ENCODE data around the gene SLC28A3.

Gene SLC28A3

DNA sequence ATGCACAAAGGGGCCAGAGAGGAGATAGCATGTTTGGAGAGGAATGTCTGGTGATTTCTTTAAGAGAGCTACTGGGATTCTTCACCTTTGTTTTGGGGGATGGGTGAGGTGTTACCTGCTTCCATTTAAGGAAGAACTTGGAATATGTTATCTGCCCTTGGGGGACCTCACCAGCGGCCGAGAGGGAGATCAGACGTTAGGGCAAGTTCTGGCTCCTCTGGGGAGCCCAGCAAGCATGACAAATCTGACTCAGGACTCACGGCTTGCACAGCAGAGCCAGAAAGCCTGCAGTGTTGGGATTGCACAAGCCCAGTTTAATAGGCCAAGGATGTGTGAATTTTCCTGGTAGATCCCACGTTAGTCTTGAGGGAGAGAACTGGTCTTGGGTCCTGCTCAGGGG lies 40.3 kb downstream of the SLC28A3 start:
- DNase-seq (ENCODE audit: low read depth, low spot score) = no peak

DNA sequence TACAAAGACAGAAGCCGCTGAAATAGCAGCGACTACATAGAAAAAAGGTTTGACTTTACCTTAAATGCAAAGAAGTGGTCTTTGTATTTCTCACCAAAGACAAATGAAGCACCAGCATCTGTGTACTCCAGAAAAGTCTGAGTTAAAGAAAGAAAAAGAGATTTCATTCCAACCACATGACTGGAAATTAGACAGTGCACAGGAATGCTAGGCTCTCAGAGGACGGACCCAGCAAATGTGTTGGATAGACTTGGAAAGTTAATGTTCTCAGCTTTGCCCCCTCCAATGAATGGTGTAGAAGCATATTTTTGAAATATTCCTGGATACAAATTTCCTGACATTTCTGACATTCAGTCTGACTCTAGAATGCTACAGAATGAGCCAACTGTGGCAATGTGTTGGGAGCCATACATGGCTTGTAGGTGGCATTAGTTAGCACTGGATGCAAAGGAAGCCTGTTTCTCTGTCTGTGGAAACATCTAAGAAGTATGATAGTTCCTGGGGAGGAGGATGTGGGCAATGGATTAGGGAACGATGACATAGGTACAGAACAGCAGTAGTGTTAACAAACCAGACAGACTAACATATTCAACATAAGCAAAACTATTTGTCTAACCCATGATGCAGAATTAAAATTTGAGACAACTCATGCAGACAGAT lies 43.3 kb downstream of the SLC28A3 start:
- DNase-seq (ENCODE audit: low read depth, low spot score) = peak; percentile 65

DNA sequence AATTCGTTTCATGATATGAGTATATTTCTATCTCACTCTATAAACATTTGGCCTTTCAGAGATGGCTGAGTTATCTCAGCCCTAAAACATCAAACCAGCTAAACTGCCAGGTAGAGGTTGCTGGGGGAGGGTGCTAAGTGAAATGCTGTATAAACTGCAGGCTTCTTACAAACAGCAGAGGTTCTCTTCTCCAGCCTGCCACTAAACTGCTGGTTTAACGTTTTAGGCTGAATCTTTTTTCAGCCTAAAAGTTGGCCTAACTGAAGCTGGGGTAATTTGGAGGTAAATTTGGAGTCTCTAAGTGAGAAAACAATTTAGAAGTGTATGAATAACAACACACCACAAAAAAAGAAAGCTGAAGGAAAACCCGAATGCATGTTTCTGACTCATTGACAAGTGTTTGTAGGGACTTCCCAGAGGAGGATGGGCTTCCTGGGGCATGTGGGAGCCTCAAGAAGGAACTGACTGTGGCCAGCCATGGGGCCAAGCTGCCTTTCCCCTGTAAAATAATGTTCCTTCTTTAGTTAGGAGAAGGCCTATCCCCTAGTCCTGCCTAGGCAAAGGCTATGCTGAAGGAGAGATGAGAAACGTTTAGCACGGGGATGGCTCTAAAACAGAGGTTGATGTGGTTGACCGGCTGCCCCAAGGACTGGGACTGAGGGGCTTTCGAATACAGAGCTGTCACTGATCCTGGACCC lies 44.3 kb downstream of the SLC28A3 start:
- DNase-seq (ENCODE audit: low read depth, low spot score) = peak; percentile 73

DNA sequence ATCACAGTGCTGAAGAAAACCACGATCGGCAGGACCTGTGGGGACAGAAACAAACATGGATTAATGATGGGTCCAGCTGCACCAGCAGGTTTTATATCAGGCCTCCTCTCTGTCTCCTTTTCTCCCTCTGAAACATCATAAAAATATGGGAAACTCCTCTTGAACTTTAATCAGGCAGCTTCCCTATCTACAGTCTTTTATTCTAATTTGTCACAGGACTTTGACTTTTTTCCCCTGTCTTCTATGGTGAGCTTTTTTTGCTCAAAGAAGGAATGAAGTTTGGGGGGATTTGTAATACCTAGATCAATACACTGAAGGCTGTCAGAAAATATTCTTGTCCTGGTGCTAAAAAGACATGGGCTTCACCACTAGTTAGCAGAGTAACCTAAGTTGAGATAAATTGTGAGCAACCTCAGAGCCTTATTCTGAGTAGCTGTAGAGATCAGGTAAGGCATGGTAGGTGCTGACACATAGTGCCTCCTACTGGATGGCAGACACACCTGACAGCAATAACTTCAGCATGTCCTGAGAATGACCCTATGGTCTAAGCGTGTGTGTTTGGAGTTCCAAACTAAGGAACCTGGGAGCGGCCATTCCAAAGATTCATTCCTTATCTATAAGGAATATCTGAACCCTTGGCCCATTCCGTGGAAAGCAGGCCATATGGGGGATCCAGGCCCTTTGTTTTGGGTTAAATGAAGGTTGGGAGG lies 46.2 kb downstream of the SLC28A3 start:
- DNase-seq (ENCODE audit: low read depth, low spot score) = no peak

DNA sequence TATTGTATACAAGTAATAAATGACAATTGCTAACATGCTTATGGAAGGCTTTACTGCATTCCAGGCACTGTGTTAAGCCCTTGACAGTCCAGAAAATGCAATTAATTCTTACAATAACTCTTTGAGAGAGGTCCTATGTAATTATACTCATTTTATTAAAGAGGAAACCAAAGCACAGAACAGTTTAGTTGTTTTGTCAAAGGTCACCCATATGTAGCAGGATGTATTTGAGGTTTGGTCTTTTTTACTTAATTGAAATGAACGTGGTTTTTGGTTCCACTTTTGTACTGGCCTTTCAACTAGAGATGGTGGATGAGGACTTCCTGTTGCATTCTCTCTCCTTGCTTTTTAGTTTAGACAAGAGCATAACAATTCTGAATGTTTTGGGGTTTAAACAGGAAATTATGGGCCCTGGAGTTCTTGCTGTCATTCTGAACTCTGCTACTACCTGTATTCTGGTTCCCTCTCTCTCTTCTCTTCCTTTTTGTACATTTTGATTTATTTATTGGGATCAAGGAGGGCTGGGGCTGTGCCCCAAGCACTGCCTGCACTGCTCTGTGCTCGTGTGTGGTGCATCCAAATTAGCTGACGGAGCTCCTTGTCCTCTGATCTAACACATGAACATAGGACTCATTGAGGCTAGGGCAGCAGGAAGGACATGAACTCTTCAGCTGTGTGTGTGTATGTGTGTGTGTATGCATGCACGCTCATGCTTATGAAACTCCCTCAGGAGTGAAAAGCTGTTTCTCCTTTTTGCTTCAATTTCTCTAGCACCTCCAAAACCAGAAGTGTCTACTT lies 47.4 kb downstream of the SLC28A3 start:
- no peak for DNase-seq (ENCODE audit: low read depth, low spot score)

DNA sequence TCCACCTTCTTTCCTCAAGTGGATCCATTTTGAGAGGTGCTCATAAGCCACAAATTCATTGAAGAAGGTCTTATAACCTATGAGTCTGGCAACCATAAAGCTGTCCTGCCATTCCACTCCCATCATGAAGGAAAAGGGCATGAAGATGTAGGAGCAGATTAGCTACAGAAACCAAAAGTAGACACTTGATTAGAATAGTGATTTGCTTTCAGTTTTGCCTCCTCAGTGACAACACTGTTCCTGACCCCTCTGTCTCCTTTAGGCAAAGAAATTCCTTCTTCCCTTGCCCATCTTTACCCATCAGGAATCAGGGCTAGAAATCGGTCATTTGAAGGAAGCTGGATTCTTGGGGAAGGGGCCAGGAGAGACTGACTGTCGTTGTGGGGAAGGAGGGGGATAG lies 55.2 kb downstream of the SLC28A3 start:
- DNase-seq (ENCODE audit: low read depth, low spot score) = no peak

DNA sequence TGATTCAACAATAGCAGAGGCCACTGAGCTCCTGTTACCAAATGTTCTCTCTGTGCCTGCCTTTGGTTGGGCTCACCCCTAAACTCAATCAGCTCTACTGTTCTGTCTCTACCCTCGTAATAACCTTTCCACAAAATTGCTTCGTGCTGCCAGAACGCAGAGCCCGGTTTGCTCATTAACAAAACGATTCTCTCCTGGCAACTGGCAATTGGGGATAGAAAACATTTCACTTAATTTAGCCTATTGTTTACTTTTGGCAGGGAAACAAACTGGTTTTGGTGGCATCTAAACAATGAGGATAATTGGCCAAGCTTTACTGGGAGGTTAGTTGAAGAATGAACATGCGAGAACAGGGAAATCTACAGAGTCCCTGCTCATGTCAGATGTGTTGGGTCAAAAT lies 56.6 kb downstream of the SLC28A3 start:
- peak; percentile 31 for DNase-seq (ENCODE audit: low read depth, low spot score)

DNA sequence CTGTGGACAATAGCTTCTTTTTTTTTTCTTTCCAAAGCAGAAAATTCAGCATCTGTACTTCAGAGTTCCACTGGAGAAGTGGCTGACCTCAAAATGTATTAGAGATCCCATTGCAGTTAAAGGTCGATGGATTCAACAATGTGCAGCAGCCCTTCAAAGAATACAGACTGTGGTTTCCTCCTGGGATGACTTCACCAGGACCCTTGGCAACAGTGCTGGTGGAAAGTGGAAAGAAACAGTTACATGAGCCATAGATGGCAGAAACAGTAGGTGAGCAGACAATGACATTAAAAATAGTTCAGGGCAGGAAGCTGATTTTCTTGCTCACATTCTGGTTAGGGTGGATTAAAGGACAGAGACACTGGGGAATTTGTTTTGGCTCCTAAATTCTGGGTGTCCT lies 62.4 kb downstream of the SLC28A3 start:
- DNase-seq (ENCODE audit: low read depth, low spot score) = peak; percentile 71

DNA sequence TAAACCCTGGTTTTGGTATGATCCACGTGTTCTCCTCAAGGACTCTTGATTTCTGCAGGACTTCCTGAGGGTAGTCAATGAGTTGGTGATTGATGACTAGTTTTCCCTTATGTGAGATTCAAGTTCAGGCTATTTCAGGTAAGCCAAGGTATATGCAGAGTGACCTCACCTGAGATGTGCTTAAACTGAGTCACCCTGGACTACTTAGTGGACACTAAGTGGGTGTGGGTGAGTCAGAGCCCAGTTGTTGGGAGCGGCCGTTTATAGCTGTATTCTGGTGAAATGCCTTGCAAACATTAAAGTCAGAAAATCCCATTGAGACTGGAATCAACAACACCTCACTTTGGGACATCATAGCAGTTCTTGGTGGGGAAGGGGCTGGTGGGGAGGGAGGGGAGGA lies 62.9 kb downstream of the SLC28A3 start:
- DNase-seq (ENCODE audit: low read depth, low spot score) = peak; percentile 22

DNA sequence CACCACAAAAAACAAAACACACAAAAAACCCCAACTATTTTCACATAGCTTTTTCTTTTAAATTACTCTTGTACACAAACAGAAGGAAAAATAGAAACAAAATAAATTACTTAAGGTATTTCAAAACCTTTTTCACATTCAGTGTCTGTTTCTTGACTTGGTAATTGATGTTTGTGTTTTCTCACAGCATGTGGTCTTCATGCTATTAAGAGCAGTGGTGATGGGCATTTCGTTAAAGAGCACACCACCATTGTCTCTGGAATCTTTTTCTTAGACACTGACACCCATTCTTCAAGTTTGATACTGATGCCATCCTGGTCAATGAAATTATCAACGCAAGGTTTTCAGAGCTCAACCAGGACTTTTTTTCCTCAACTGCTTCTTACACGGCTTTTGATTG lies 63.8 kb downstream of the SLC28A3 start:
- DNase-seq (ENCODE audit: low read depth, low spot score) = no peak

DNA sequence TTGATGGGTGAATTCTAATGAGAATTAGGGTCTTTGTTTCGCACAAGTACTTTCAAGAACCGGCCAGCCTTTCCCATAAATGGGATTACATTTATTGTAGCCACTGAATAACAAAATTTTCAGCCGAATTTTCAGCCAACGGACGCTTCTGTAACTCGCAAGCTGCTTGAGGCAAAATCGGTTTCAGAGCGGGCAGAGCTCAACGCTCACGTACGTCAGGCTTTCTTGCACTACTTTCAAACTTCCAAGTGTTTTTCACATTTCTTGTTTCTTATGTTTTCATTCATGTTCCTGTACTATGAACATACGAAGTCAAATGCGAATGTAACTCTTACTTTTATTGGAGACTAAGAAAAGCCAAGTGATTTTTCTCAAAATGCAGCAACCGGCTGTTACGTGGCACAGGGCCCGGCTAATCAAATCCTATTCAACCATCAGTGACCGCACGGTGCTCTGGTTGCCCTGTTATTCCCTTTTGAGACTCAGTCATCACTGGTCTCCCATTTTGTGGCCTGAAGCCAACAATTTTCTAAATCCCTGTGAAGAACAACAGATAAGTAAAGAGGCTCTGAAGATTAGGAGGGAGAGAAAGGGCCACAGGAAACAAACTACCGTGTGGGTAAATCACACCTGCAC lies 68.5 kb downstream of the SLC28A3 start:
- peak; percentile 63 for DNase-seq (ENCODE audit: low read depth, low spot score)

DNA sequence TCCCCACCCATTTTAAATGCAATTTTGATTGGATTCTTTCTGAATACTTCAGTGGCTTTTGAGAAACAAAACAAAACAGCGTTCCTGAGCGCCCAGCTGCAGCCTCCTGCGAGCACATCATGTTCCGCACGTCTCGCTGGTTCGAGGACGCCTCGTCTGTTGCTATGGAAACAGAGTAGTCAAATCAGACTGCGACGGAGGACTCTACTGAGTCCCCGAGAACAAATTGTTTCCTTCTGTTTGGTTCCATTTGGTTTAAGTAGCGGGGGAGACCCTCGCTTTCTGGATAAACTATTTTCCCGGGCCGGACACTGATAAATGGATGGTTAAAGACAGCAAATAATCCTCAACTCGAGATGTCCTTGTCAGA lies 69.0 kb downstream of the SLC28A3 start:
- DNase-seq (ENCODE audit: low read depth, low spot score) = peak; percentile 85

DNA sequence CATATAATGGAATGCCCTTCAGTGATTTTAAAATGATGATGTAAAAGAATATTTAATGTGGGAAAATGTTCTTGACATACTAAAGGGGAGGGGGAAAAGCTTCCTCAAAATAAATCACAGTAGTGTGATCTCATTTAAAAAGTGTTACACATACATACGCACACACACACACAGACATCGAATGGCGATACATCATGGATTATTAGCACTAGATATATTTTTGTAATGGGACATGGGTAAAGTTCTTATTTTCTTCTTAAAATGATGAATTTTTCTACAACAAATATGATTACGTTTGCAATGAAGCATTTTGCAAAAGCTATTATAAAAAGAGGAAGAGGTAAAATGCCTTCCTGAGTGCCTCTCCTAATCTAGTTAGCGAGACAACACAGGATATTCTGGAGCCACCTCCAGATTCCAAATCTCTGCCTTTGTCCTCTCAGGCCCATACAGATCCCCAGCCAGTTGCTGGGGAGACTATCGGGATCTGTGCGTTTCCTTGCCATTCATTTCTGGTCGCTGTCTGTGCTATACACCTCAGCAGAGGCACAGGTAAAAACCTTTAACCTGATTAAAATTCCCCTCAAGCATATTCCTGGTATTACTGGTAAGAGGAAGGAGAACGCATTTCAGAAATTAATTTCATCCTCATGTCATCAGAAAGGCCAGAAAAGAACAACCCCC lies 69.6 kb downstream of the SLC28A3 start:
- DNase-seq (ENCODE audit: low read depth, low spot score) = no peak

DNA sequence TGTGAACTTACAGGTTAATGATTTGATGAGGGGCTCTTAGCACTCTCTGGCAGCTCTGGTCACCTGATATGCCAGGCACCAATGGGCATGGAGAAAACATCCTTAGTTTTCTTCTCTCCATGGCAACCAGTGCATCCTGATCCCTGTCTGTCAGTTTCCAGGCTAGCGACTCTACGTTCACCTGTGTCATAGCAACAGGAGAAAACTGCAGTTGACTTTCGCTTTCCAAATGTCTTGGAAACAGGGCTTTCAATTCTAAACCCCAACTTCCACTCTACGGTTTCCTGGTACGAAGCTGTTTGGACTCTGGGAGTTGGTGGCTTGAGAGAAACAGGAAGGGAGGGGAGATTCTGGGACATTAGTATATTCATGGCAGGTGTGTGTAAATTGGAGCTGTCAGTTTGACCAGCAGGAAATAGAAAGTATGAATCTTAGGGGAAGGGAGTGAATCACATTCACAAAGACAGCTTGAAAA lies 74.4 kb downstream of the SLC28A3 start:
- no peak for DNase-seq (ENCODE audit: low read depth, low spot score)

DNA sequence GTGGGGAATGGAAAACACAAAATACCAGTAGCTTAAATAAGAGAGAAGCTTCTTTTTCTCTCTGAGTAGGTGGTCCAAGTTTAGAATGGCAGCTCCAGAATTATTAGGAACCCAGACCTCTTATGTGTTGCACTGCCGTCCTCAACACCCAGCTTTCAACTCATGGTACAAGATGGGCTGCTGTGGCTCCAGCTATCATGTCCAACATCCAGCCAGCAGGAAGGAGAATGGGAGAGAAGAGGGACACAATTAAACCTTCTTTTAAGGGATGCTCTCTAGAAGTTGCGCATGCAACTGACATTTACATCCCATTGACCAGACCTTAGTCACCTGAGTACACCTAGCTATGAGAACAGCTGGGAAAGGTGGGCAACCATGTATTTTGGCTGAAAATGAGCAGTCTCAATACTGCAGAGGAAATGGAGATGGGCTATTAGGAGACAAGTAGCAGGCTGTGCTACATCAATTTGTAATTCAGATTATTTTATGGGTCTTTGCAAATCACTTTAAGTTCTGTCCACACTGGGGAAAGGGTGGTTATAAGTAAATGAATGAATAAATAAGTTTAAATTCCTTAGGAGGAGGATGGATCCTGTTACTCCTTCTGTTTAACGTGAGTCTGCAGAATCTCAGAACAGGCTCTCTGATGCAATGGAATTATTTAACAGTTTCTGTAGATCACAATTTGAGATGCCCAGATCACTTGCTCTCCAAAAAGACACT lies 76.1 kb downstream of the SLC28A3 start:
- DNase-seq (ENCODE audit: low read depth, low spot score) = no peak

DNA sequence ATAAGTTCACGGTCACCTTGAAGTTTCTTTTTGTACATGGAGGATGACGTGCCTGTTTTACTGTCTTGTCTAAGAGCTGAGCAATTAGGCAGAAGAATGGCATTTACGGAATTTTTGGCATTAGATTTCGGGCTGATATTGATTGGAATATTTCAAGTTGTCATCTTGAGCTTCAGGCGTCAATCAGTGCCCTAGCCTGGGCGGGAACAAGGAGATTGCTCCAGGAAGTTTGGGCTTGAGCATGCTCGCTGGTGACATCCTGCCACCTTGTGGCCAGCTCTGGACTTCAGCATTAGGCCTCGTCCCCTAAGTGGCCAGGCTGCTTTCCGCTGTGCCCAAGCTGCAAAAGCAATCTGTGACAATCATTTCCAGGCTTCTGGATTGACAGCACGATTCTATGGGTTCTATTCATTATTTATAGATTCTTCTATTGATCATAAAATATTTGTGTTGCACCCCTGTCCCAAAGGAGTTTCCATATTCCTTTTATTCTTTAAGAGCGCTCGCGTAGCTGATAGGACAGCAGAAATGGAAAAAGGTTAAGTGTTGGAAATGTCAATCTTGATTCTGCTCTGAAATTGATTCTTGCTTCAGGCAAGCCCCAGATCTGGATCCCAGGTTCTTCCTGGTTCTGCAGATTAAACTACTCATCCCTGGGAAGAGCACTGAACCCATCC lies 79.3 kb downstream of the SLC28A3 start:
- peak; percentile 89 for DNase-seq (ENCODE audit: low read depth, low spot score)

DNA sequence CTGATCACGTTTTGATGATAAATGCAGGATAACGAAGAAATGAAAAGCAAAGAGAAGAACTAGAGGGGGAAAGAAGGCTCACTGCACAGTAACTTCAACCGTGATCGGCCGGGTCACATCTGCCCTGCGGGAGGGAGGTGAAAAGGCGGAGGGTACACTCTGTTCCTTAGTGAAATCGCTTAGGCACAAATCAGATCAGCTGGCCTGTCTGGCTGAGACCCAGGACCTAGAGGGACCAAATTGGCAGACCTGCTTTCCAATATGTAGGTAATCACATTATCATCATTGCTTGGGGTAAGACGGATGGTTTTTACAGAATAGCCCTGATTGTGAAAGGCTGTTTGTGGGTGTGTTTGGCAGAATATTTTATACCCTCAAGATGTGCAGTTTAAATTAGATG lies 82.2 kb downstream of the SLC28A3 start:
- DNase-seq (ENCODE audit: low read depth, low spot score) = no peak

DNA sequence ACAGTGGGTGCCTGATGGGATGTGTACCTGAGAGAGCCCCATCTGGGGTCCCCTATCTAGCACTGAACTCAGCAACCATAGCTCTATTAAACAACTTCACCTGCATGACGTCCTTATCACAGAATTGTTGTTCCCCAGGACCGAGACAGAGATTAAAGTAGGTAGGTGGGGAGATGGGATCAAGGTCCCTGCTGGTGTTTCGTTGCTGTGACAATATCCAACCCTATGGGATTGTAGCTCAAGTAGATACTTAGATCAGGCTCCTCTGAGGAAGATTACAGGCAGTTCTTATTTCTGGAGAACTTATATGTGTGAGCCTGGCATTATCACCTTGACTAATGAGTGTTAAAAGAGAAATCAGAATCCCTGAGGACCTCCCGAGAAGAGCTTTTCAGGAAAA lies 84.9 kb downstream of the SLC28A3 start:
- no peak for DNase-seq (ENCODE audit: low read depth, low spot score)

DNA sequence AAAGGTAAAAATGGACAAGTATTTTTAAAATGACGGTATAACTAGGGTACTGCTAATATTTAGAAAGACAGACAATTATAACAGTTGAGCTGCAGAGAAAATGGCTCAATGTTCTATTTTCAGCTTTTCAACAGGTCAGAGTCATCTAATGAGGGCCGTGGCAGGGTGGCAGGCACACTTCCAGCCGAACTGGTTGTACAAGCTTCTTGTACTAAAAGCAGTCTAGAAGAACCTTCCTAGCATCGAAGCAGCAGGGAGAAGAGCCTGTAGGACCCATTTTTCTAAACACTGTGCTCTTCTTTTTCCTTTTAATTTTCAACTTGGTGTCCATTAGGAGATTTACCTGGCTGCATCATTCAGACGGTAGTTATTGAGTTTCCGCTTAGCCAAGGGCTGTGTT lies 85.6 kb downstream of the SLC28A3 start:
- DNase-seq (ENCODE audit: low read depth, low spot score) = no peak

DNA sequence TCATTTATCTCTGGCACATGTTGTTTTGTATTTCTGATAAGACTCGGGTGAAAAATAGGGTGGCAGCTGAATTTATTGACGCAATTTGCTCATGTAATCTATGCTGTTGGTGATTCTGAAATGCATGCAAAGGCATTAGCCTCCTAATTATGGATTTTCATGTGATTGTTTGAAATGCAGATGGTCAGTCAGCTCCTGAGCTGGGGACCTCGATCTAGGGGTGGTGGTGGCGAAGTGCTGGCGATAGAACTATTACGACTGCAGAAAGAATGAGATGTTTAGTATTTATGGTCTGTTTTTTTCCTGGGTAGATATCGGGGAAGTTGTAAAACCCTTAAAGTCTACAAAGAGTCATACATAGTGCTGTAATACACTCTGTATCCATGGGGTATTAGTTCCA lies 88.6 kb downstream of the SLC28A3 start:
- no peak for DNase-seq (ENCODE audit: low read depth, low spot score)

Measured in astrocyte of the hippocampus (primary cell).